A549 (cell line): ENCODE measurements around the gene UBXN2A. TPM values are rescaled to one million over a fixed set of nuclear protein-coding genes. Genes with fewer than 3 reads are reported as not detected.

Experiments
- ATAC-seq, 2 experiments: fragments of 200-7000 bp in 1 of 2; fragments of >200 bp in 1 of 2; cut with Nextera tagmentation in 1 of 2; cut with Tn5 transposase in 1 of 2; 3 replicates each; pipeline versions ENCODE4 v1.8.0 to v1.9.1; 2018 to 2020; ENCODE audit warnings: mild to moderate bottlenecking in 1 of 2, moderate library complexity in 1 of 2
- CTCF ChIA-PET: fragments of 300-600 bp; sonication (Branson Sonifier 250); formaldehyde crosslinking; extraction: SDS; loops from one replicate; lab custom pipeline; 2021; ENCODE audit warnings: antibody characterized with exemption, inconsistent platforms; lab: Yijun Ruan, JAX
- POLR2A ChIA-PET: fragments of 350-600 bp; formaldehyde crosslinking; extraction: SDS; loops from one replicate; lab custom pipeline; 2021; ENCODE audit warnings: antibody characterized with exemption, inconsistent platforms; lab: Yijun Ruan, JAX
- DNase-seq, 2 experiments: peaks; one replicate each; pipeline versions ENCODE4 v3.0.0 to v3.0.0-alpha.2; 2011 to 2016; ENCODE audit warnings: low read depth in 1 of 2, low spot score in 1 of 2
- FAIRE-seq: peaks from 2 replicates; lab custom pipeline; 2011; peaks lifted over from hg19 to GRCh38; lab: Jason Lieb, UNC
- H3K27ac ChIP-seq, 2 experiments: fragments of >200 bp; sonication (Bioruptor Twin); formaldehyde crosslinking; 3 replicates each; pipeline ENCODE4 v1.5.1; 2016 to 2017
- H3K4me1 ChIP-seq: fragments of >200 bp; sonication (Bioruptor Twin); formaldehyde crosslinking; 3 replicates; pipeline ENCODE4 v1.6.1; 2016
- H3K4me2 ChIP-seq: fragments of >200 bp; sonication (Bioruptor Twin); formaldehyde crosslinking; 3 replicates; pipeline ENCODE4 v1.6.1; 2016
- H3K4me3 ChIP-seq: fragments of >200 bp; sonication (Bioruptor Twin); formaldehyde crosslinking; 3 replicates; pipeline ENCODE4 v1.5.1; 2016
- H3K9me3 ChIP-seq: fragments of >200 bp; sonication (Bioruptor Twin); formaldehyde crosslinking; 3 replicates; pipeline ENCODE4 v1.6.1; 2016
- BCL3 ChIP-seq: fragments of >200 bp; sonication (Bioruptor Twin); formaldehyde crosslinking; IDR thresholded peaks from 3 replicates; pipeline ENCODE4 v1.6.1; 2016
- CBX8 ChIP-seq: fragments of 200-600 bp; sonication (generic); IDR thresholded peaks from 2 replicates; pipeline ENCODE4 v1.6.1; 2016
- CEBPB ChIP-seq, 2 experiments: fragments of >200 bp in 1 of 2; sonication (Bioruptor Twin) in 1 of 2; formaldehyde crosslinking in 1 of 2; IDR thresholded peaks; 2 replicates each; pipeline ENCODE4 v1.6.1; 2012 to 2016
- CTCF ChIP-seq: fragments of >200 bp; sonication (Bioruptor Twin); formaldehyde crosslinking; IDR thresholded peaks from 3 replicates; pipeline ENCODE4 v1.5.1; 2016
- FOSB ChIP-seq: fragments of 250-450 bp; sonication (Bioruptor Pico); IDR thresholded peaks from 2 replicates; pipeline ENCODE4 v1.5.0; 2020; ENCODE audit warnings: mild to moderate bottlenecking, moderate library complexity
- FOXS1 ChIP-seq: fragments of 250-450 bp; sonication (Bioruptor Pico); IDR thresholded peaks from 2 replicates; pipeline ENCODE4 v1.5.0; 2020; ENCODE audit warnings: mild to moderate bottlenecking, moderate library complexity
- GATA3 ChIP-seq: IDR thresholded peaks from 2 replicates; pipeline ENCODE4 v1.6.1; 2012; ENCODE audit warnings: borderline replicate concordance
- HEYL ChIP-seq: fragments of 250-450 bp; sonication (Bioruptor Pico); IDR thresholded peaks from 2 replicates; pipeline ENCODE4 v1.8.0; 2021; ENCODE audit warnings: mild to moderate bottlenecking, moderate library complexity
- KDM5A ChIP-seq: fragments of 200-600 bp; sonication (generic); IDR thresholded peaks from 2 replicates; pipeline ENCODE4 v1.6.1; 2016; ENCODE audit warnings: antibody characterized with exemption, mild to moderate bottlenecking
- MAFK ChIP-seq: fragments of 450-650 bp; IDR thresholded peaks from 2 replicates; pipeline ENCODE4 v1.6.1; 2014; ENCODE audit not compliant: partially characterized antibody
- MAX ChIP-seq: IDR thresholded peaks from 2 replicates; pipeline ENCODE4 v1.6.1; 2012
- NFE2L2 ChIP-seq: fragments of 150-350 bp; conservative IDR thresholded peaks from 2 replicates; pipeline ENCODE4 v1.6.1; 2014; ENCODE audit warnings: low read length
- PHF8 ChIP-seq: fragments of 200-600 bp; sonication (generic); IDR thresholded peaks from 2 replicates; pipeline ENCODE4 v1.6.1; 2016; ENCODE audit warnings: low read depth, mild to moderate bottlenecking, antibody characterized with exemption, moderate library complexity, borderline replicate concordance
- RAD21 ChIP-seq, 2 experiments: fragments of >200 bp in 1 of 2; sonication (Bioruptor Twin) in 1 of 2; formaldehyde crosslinking in 1 of 2; IDR thresholded peaks in 1 of 2; conservative IDR thresholded peaks in 1 of 2; 2 replicates in 1 of 2; 3 replicates in 1 of 2; pipeline ENCODE4 v1.6.1; 2012 to 2018; ENCODE audit warnings: inconsistent platforms in 1 of 2
- RARB ChIP-seq: fragments of 250-450 bp; sonication (Bioruptor Pico); IDR thresholded peaks from 2 replicates; pipeline ENCODE4 v1.8.0; 2021; ENCODE audit warnings: mild to moderate bottlenecking, moderate library complexity
- RCOR1 ChIP-seq: fragments of 150-350 bp; IDR thresholded peaks from 2 replicates; pipeline ENCODE4 v1.6.1; 2014; ENCODE audit warnings: antibody characterized with exemption, low read length, low read depth
- SMC3 ChIP-seq: fragments of >200 bp; sonication (Bioruptor Twin); formaldehyde crosslinking; IDR thresholded peaks from 3 replicates; pipeline ENCODE4 v1.6.1; 2018; ENCODE audit warnings: inconsistent platforms
- WGBS: methylation state at CpG from one replicate; pipeline ENCODE4 v1.1.6; 2017; ENCODE audit errors: missing lambda C conversion rate; 5-methylcytosine and 5-hydroxymethylcytosine counted together
- polyA plus RNA-seq, 4 experiments: library from polyadenylated mRNA; depleted of rRNA in 3 of 4; stranded (reverse); fragments of >200 nt; fragmentation: RNase III in 1 of 4; extraction: RNeasy Plus Mini Kit Qiagen cat#74134 plus additional on column Dnase treatment in 1 of 4; gene quantifications; 2 replicates in 3 of 4; 3 replicates in 1 of 4; pipeline ENCODE4 v1.2.3, GENCODE V29; 2011 to 2017
- TF ChIP-seq, protein P1 (sequence below): IDR thresholded peaks from 2 replicates; pipeline ENCODE4 v1.6.1; 2012; ENCODE audit warnings: low read depth, borderline replicate concordance
- TF ChIP-seq, protein P2 (sequence below): fragments of 200-600 bp; sonication (generic); IDR thresholded peaks from 2 replicates; pipeline ENCODE4 v1.6.1; 2016; ENCODE audit warnings: antibody characterized with exemption, mild to moderate bottlenecking, moderate library complexity
- TF ChIP-seq, protein P3 (sequence below): fragments of 250-450 bp; sonication (Bioruptor Pico); IDR thresholded peaks from 2 replicates; pipeline ENCODE4 v1.5.0; 2021; ENCODE audit warnings: mild to moderate bottlenecking, moderate library complexity, borderline replicate concordance

UBXN2A gene
- polyA plus RNA-seq, 2 of the 4 experiments (the other 2 are of a cell fraction) = 13.7 to 25.4 TPM

GRCh38 chr2:24026233-24026632, 86.0 kb downstream of the UBXN2A start:
- no peak overlapping the region for H3K4me2 ChIP-seq
- ChIA-PET CTCF (interaction anchor here (1.3 to 6.3 kb wide), 3 partner anchors 12 to 99 kb away, joined by 4 to 43 read pairs (median 6); partner anchors contain the start of genes ATAD2B and TP53I3), POLR2A (interaction anchor here (0.5 to 1.4 kb wide), 4 partner anchors 11 to 88 kb away, joined by 4 to 6 read pairs (median 4); no protein-coding TSS in a partner anchor)
- DNase-seq (no peak), ATAC-seq (no peak), FAIRE-seq (no peak)
- H3K27ac ChIP-seq = no peak overlapping the region
- no peak overlapping the region for H3K4me3 ChIP-seq
- 85% methylated on average over 2 of the region's 2 CpGs for WGBS
- TF ChIP-seq FOSB (CRISPR knock-in tag) (no peak), RAD21 (conservative IDR thresholded peaks at IDR 0.05 in 1 of 2, IDR thresholded peaks at IDR 0.05 in 1 of 2) (no peak), BCL3 (no peak), NFE2L2 (no peak), FOXS1 (CRISPR knock-in tag) (no peak), KDM5A (no peak), RARB (no peak), PHF8 (no peak), CBX8 (no peak), CTCF (no peak), RCOR1 (no peak), GATA3 (no peak), MAFK (no peak), CEBPB (IDR thresholded peaks at IDR 0.05) (no peak), HEYL (CRISPR knock-in tag) (no peak), MAX (no peak), SMC3 (no peak)
- TF ChIP-seq, protein P1, sequence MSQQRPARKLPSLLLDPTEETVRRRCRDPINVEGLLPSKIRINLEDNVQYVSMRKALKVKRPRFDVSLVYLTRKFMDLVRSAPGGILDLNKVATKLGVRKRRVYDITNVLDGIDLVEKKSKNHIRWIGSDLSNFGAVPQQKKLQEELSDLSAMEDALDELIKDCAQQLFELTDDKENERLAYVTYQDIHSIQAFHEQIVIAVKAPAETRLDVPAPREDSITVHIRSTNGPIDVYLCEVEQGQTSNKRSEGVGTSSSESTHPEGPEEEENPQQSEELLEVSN = no peak
- TF ChIP-seq, protein P2, sequence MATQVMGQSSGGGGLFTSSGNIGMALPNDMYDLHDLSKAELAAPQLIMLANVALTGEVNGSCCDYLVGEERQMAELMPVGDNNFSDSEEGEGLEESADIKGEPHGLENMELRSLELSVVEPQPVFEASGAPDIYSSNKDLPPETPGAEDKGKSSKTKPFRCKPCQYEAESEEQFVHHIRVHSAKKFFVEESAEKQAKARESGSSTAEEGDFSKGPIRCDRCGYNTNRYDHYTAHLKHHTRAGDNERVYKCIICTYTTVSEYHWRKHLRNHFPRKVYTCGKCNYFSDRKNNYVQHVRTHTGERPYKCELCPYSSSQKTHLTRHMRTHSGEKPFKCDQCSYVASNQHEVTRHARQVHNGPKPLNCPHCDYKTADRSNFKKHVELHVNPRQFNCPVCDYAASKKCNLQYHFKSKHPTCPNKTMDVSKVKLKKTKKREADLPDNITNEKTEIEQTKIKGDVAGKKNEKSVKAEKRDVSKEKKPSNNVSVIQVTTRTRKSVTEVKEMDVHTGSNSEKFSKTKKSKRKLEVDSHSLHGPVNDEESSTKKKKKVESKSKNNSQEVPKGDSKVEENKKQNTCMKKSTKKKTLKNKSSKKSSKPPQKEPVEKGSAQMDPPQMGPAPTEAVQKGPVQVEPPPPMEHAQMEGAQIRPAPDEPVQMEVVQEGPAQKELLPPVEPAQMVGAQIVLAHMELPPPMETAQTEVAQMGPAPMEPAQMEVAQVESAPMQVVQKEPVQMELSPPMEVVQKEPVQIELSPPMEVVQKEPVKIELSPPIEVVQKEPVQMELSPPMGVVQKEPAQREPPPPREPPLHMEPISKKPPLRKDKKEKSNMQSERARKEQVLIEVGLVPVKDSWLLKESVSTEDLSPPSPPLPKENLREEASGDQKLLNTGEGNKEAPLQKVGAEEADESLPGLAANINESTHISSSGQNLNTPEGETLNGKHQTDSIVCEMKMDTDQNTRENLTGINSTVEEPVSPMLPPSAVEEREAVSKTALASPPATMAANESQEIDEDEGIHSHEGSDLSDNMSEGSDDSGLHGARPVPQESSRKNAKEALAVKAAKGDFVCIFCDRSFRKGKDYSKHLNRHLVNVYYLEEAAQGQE = no peak
- TF ChIP-seq, protein P3, sequence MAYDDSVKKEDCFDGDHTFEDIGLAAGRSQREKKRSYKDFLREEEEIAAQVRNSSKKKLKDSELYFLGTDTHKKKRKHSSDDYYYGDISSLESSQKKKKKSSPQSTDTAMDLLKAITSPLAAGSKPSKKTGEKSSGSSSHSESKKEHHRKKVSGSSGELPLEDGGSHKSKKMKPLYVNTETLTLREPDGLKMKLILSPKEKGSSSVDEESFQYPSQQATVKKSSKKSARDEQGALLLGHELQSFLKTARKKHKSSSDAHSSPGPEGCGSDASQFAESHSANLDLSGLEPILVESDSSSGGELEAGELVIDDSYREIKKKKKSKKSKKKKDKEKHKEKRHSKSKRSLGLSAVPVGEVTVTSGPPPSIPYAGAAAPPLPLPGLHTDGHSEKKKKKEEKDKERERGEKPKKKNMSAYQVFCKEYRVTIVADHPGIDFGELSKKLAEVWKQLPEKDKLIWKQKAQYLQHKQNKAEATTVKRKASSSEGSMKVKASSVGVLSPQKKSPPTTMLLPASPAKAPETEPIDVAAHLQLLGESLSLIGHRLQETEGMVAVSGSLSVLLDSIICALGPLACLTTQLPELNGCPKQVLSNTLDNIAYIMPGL (CRISPR knock-in tag) = no peak
- peaks cover 18% of the 10 kb centered on the region for H3K4me1 ChIP-seq
- H3K9me3 ChIP-seq = no peaks in the 10 kb centered on the region
